ENCODE measurements around the gene TRPC4AP. TPM values are rescaled to one million over a fixed set of nuclear protein-coding genes. Genes with fewer than 3 reads are reported as not detected.

The TRPC4AP gene
- total and polyA plus RNA-seq, 2 of the 8 experiments (the other 6 are each of a cell fraction or from before 2014, with no cell fraction given), result 73.1 to 74.8 TPM

- POLR2A ChIA-PET (ENCODE audit: partially characterized antibody), result no interaction called here
- H2BK5ac ChIP-seq (ENCODE audit: low read depth, low read length), result no peak overlapping the region
- H3K14ac ChIP-seq (ENCODE audit: insufficient read length), result no peak overlapping the region
- H3K79me1 ChIP-seq (ENCODE audit: low read depth, low read length), result no peaks in the 10 kb centered on the region; the same call in 1 of the 2 replicates
- H3K23me2 ChIP-seq (ENCODE audit: low read depth, low read length), result no peaks in the 10 kb centered on the region
- DNase-seq (ENCODE audit: low read depth in 1 of 2, low spot score in 2 of 2), result no peak
- no peak overlapping the region for H3K27ac ChIP-seq (ENCODE audit: low read depth, low read length)
- TF ChIP-seq USF2 (IDR thresholded peaks at IDR 0.05; ENCODE audit: low read length) (no peak), ASH2L (IDR thresholded peaks at IDR 0.05; ENCODE audit: low read length) (no peak)
- H4K20me1 ChIP-seq (replicated peaks in 1 of 2; ENCODE audit: control insufficient read depth in 1 of 2, insufficient read depth in 2 of 2, low read length in 2 of 2), result peaks cover 0 to 10% of the 10 kb centered on the region in 2 experiments
- H4K5ac ChIP-seq (ENCODE audit: insufficient read length, low read depth, low read length), result no peak overlapping the region
- no peak overlapping the region for H3K23ac ChIP-seq (ENCODE audit: insufficient read length)
- H2BK15ac ChIP-seq (ENCODE audit: low read length), result no peak overlapping the region
- no peak overlapping the region for H3K4me3 ChIP-seq (ENCODE audit: extremely low read depth in 1 of 4, insufficient read depth in 2 of 4, low read depth in 3 of 4, low read length in 4 of 4)
- H2BK20ac ChIP-seq (ENCODE audit: low read length), result no peak overlapping the region
- no peaks in the 10 kb centered on the region for H3K79me2 ChIP-seq (ENCODE audit: control insufficient read depth in 1 of 2, insufficient read depth in 2 of 2, low read length in 2 of 2)
- no peaks in the 10 kb centered on the region for H3K9me3 ChIP-seq (ENCODE audit: insufficient read depth in 2 of 2, low read depth in 1 of 2, low read length in 1 of 2)
- no peaks in the 10 kb centered on the region for H3K27me3 ChIP-seq (replicated peaks in 1 of 4; ENCODE audit: control insufficient read depth in 3 of 4, extremely low read depth in 1 of 4, insufficient read depth in 3 of 4, low read length in 3 of 4)
- H4K91ac ChIP-seq (replicated peaks; ENCODE audit: insufficient read length, low read length), result no peak overlapping the region
- no peak overlapping the region for H3K18ac ChIP-seq (ENCODE audit: extremely low read depth, low read length)
- no peak overlapping the region for H3K4me2 ChIP-seq (ENCODE audit: insufficient read depth in 1 of 2, low read depth in 2 of 2, low read length in 2 of 2)
- H3K4ac ChIP-seq (replicated peaks; ENCODE audit: insufficient read length, low read depth, low read length), result no peak overlapping the region
- H3K9ac ChIP-seq (replicated peaks in 1 of 4; ENCODE audit: extremely low read depth in 1 of 4, low read depth in 3 of 4, low read length in 3 of 4), result no peak overlapping the region
- H4K8ac ChIP-seq (ENCODE audit: extremely low read depth, insufficient read depth, low read length), result no peak overlapping the region
- WGBS, 2 experiments (ENCODE audit: extremely low coverage in 1 of 2, insufficient coverage in 1 of 2, insufficient read length in 1 of 2, insufficient replicate concordance in 2 of 2, low coverage in 1 of 2, low lambda C conversion rate in 2 of 2, missing lambda C conversion rate in 1 of 2), result 97% methylated on average over 11 of the region's 11 CpGs; no CpG with 5 or more reads in 1 of the 2 experiments
- no peak overlapping the region for H3K56ac ChIP-seq (replicated peaks; ENCODE audit: insufficient read length, low read depth, low read length)
- CTCF ChIA-PET (ENCODE audit: partially characterized antibody), result interaction anchor here (0.6 to 9.9 kb wide), 5 partner anchors 8 to 240 kb away, joined by 3 to 44 read pairs (median 5); no protein-coding TSS in a partner anchor
- no peak overlapping the region for H2AK5ac ChIP-seq (ENCODE audit: low read depth, low read length)
- no peak overlapping the region for H2AFZ ChIP-seq (ENCODE audit: low read length)
- 0 out of 7 replicates have a peak, but pooled peaks cover 0 to 2% (median 0%) of the 10 kb centered on the region in 4 experiments for H3K4me1 ChIP-seq (replicated peaks in 1 of 4; ENCODE audit: control insufficient read depth in 3 of 4, insufficient read depth in 4 of 4, low read length in 3 of 4)
- H3K36me3 ChIP-seq (ENCODE audit: control insufficient read depth in 2 of 4, insufficient read depth in 4 of 4, low read length in 3 of 4), result peaks cover 22 to 85% (median 57%) of the 10 kb centered on the region in 4 experiments
- no peak overlapping the region for H2BK12ac ChIP-seq (ENCODE audit: low read depth, low read length)
- no peak for FAIRE-seq
- H2BK120ac ChIP-seq (replicated peaks; ENCODE audit: low read depth, low read length), result no peak overlapping the region
Observed at GRCh38 chr20:35009665-35010328, 82.8 kb downstream of the TRPC4AP start.

Measured in H1 (cell line).